HG03575 (cell line): Measurements from ENCODE around the gene EPC1.
"Not testable (repeated sequence)": the region's sequence is repeated elsewhere in the genome, so short reads cannot be mapped to it uniquely, and the experiment has no call there.

Experiments used
- ATAC-seq: cut with Tn5 transposase; IDR thresholded peaks from one replicate; pipeline ENCODE4 v1.9.1; 2021; ENCODE audit not compliant: unreplicated experiment, insufficient number of reproducible peaks, low FRiP score; ENCODE audit errors: extremely low read depth

EPC1 gene

DNA sequence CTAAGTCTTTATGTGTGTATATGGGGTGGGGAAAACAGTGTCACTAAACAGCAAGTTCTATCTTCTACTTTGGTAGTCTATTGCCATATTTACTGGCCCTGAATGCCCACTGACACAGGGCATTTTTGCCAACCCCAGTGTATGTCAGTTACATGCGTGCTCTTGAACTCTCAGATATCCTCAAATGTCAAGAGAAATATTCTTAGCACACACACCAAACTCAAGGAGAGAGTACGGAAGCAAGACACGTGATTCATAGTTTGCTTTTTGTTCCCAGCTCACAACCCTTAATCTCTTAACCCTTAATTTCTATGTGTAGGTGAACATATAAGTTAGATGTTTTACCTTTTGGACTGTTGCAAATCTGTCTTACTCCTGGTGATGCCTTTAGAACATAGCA lies 39.3 kb downstream of the EPC1 start:
- no peak for ATAC-seq

DNA sequence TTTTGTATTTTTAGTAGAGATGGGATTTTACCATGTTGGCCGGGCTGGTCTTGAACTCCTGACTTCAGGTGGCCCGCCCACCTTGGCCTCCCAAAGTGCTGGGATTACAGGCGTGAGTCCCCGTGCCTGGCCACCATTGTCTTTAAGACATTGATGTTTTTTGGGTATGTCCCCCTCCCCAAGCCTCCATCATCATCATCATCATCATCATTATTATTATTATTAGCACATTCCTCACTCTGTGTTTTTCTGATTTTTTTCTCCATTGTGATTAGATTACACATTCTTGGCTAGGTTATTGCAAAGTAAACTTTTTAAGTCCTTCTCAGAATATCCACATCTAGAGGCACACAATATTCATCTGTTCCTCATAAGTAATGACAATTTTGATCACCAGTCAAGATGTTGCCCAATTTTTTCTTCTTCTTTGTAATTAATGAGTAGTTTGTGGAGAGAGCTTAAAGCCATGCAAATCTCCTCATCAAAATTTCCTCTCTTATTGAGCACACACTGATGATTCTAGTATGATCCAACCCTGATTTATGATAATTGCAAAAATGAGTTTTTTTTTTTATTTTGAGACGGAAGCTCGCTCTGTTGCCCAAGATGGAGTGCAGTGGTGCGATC lies 47.5 kb downstream of the EPC1 start:
- no peak for ATAC-seq

DNA sequence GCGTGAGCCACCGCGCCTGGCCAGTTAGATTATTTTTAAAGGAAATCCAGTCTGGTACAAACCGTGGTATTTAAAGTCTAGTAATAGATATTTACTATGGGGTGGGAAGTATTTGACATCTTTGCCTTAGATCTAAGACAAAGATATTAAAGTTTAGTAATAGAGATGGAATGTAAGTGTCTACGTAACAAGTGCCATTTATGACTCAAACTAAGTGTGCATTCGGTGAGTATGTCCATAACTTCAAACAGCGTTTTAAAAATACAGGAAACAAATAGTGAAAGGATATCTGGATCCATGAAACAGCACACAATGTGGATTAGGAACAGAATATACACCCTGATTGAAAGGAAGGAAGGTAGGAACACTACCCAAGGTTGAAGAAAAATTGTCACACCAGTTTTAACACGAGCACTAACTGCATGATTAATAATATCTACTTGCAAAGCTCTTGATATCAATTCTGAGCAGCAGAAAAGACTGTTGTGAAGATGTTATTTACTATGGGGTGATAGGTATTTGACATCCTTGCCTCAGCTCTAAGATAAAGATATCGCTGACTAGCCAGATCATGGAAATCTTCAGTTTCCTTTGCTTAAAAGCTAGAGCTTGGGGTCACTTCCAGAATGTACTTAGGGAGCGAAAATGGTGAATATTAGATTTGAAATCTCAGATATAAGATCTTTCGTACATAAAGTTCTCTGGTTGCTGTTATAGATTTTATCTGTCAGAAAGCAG lies 48.7 kb downstream of the EPC1 start:
- no peak for ATAC-seq

DNA sequence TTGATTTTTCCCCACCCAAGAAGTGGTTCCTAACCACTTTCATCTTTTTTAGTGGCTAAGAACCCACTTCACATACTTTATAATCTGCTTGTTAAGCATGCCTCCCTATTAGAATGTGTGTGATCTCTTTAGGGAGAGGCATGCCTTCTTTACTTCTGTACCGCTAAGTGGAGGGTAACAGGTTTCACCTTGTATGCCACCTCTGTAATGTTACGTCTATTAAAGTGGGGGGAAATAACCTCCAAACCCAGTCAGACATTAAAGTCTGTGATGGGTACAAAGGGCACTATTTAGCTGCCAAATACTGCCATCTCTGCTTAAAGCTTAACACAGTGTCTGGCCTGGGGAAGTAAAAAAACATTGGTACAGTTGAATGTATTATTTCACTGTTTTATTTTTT lies 51.9 kb downstream of the EPC1 start:
- ATAC-seq: no peak

DNA sequence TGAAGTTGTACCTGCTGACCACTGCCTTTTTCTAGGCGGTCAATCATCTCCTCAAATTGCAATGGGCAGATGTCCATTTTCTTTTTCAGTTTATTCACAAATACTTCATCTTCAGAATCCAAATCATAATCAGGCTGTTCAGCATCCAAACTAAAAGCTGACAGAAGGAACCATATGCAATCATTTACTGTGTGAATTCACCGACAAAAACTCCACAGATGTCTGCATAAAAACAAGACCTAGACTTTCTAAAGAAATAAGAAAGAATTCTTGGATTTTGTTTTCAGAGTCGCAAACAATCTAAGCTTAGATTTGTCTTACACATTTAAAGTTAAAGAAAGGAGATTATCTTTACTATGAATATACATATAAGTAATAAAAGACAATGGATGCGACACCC lies 53.4 kb downstream of the EPC1 start:
- ATAC-seq: no peak

DNA sequence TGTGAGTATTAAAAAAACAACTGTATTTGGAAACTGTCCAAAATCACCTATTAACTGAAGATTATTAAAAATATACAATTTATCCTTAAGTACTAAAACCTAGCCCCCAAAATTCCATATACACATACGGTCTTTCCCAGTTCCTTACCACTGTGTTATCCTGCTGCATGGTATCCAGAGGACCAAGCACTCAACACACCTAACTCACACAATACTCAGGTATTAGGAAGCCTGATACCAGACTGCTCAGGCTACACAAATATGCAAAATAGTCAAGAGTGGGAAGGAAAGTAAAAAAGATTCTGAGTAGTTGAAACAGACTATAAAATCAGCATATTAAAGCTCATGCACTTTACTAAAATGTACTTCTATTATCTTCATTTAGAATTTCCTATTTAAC lies 67.2 kb downstream of the EPC1 start:
- no peak for ATAC-seq

DNA sequence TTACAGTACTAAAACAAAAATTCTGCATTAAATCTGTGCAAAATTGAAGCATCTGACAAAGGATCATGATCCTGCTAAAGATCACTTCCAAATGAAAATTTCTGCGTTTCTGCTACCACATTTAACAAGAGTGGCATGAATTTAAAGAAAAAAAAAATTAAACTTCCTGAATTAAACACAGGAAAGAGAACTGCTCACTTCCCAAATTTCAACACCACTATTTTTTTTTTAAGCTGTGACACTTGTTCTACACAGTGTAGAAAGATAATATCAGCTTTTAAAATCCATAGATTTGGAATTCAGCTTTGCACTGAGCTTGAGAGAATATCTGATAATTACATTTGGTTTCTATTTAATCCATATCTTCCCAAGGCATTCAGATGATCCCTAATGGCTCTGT lies 73.6 kb downstream of the EPC1 start:
- ATAC-seq: no peak

- no peak for ATAC-seq
These were observed 75.3 kb downstream of the EPC1 start for GRCh38 chr10:32271617-32272016.

GRCh38 chr10:32269343-32270100 lies 77.4 kb downstream of the EPC1 start:
- no peak for ATAC-seq

GRCh38 chr10:32268788-32269187 lies 78.2 kb downstream of the EPC1 start:
- ATAC-seq: no peak

GRCh38 chr10:32266979-32267378 lies 80.0 kb downstream of the EPC1 start:
- ATAC-seq: no peak

DNA sequence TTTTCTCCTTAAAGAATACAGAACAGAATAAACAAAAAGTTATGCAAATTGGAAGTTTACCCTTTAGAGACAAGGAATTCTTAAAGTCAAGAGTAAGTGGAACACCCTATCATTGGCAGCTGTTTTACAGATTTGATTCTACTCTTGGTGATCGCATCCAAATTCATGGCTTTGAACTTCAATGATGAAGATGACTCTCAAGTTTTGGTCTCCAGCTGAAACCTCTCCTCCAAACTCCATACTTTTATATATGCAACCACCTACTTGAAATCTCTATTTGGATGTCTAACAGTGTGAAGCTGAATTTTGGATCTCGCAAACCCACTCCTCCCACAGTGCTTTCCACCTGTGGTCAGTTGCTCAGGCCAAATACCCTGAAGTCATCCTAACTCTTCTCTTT lies 80.4 kb downstream of the EPC1 start:
- ATAC-seq: no peak

DNA sequence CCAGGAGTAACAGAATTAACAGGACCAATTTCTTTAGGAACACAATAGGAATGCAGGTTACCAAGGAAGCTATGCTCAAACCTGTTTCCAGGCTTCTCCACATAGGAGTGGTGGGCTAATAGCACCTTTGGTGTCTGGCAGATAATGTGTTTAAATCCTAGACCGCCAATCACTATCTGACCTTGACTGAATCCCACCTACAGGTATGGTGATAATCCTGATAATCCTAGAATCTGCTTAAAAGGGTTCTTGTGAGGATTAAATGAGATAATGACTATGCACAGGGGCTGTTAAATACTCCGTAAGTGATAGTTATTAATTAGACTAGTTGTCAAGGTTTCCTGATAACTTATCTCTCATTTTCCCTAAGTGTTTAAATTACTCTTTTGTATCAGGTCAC lies 81.2 kb downstream of the EPC1 start:
- ATAC-seq: no peak

GRCh38 chr10:32263300-32263699 lies 83.7 kb downstream of the EPC1 start:
- no peak for ATAC-seq

GRCh38 chr10:32259551-32259950 lies 87.4 kb downstream of the EPC1 start:
- no peak for ATAC-seq

DNA sequence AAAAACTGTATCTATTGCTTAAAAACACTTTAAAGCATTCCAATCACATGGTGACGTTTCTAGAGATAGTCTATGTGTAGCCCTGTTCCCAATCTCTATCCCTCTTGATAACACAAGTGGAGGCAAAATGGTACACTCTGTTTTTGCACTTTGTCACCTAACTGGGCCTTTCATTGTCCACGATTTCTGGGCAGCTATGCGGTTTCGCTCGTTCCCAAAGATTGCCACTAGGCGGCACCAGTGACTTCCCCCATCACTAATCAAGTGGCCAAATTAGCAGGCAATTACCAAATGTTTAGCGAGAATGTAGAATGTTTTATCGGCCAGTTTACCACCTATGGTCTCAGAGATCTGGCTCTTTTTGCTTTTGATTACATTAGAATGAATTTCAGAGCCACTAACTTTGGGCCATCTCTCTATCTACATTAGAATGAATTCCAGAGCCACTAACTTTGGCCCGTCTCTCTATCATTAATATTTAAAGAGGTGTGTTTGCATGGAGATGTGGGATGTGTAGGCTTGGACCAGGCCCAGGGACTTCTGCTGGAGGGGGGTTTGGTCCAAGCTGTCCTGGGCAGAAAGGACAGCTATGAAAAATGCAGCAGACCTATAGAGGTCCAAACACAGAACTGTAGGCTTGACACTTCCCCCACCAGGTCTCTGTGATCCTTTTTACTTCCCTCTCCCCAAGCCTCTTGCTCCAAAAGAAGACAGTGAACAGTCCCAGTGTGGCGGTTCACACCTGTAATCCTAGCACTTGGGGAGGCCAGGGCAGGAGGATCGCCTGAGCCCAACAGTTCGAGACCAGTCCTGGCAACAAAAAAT lies 90.1 kb downstream of the EPC1 start:
- ATAC-seq: peak; percentile 59

DNA sequence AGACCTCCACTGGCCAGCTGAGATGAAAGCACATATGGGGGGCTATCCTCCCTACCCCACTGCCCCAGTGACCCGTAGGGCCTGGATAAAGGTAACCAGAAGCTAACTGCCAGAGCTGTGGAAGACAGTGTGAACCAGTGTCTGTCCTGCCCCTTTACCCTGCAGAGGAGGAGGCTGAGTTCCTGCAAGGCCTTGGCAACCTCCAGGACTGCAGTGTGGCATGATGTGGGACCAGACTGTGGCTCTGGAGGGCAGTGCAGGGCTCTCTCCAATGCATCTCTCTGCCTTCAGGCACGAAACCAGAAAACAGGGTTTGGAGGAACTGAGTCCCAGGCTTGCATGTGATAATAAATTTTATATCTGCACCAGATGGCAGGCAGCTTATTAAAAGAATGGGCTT lies 93.1 kb downstream of the EPC1 start:
- no peak for ATAC-seq

DNA sequence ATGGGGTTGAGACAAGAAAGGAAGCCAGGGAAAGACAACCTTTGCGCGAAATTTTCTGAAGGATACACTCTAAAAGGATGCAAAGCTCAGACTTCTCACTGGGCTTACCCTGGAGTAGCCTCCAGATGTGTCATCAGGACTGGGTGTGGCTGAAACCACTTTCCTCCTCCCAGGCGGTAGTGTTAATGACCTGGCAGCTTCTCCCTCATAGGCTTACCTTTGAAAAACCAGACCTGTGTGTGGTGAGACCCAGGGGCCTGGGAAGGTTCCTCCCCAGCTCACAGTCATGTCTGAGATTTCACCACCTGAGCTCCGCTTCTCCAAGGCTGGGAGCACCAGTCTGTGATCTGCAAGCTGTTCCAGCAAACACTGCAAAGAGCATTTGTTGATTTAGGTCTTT lies 93.7 kb downstream of the EPC1 start:
- ATAC-seq: no peak

DNA sequence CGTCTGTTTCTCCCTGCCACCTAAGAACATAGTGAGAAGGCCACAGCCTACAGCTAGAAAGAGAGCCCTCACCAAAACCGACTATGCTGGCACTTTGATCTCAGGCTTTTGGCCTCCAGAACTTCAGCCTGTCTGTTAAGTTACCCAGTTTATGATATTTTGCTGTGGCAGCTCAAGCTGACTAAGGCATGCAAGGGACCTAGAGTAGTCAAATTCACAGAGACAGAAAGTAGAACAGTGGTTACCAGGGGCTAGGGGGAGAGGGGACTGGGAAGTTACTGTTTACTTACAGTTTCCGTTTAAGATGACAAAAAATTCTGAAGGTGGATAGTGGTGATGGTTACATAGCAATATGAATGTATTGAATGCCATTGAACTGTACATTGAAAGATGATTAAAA lies 96.5 kb downstream of the EPC1 start:
- ATAC-seq: not testable (repeated sequence)
